K562 (cell line): ENCODE results near the gene RELL2. TPM values are rescaled to one million over a fixed set of nuclear protein-coding genes. Genes with fewer than 3 reads are reported as not detected.

ENCODE experiments used
- GABPB2 ChIP-seq: fragments of 250-450 bp; sonication (Bioruptor Pico); conservative IDR thresholded peaks from 2 replicates; pipeline ENCODE4 v1.5.1; 2021; ENCODE audit warnings: mild to moderate bottlenecking
- RBM22 ChIP-seq: fragments of 200-400 bp; formaldehyde crosslinking; IDR thresholded peaks from 2 replicates; pipeline ENCODE4 v1.6.1; 2018; ENCODE audit warnings: low read length, low read depth; ENCODE audit not compliant: poor library complexity, severe bottlenecking
- ZNF184 ChIP-seq: sonication (generic); formaldehyde crosslinking; IDR thresholded peaks from 2 replicates; pipeline ENCODE4 v1.5.0; 2020; ENCODE audit warnings: missing genetic modification reagents
- polyA plus RNA-seq, 8 experiments: library from polyadenylated mRNA; depleted of rRNA in 4 of 8; stranded (reverse) in 5 of 8; unstranded in 3 of 8; fragments of >200 nt; fragmentation: Nextera tagmentation in 2 of 8; fragmentation: Illumina TruSeq in 1 of 8; extraction: Ambion mirVana in 2 of 8; extraction: Trizol in 1 of 8; gene quantifications; 2 replicates each; pipeline versions ENCODE4 v1.2.1 to v1.2.3, GENCODE V29; 2011 to 2014; ENCODE audit warnings: inconsistent platforms in 1 of 8, missing spikeins in 1 of 8
- total RNA-seq, 7 experiments: library from RNA; depleted of rRNA in 6 of 7; stranded (reverse); fragments of >200 nt in 6 of 7; fragmentation: Illumina TruSeq in 2 of 7; extraction: Trizol in 2 of 7; gene quantifications; 2 replicates each; pipeline versions ENCODE4 v1.2.1 to v1.2.3, GENCODE V29; 2011 to 2021; ENCODE audit warnings: low replicate concordance in 1 of 7
- TF ChIP-seq, protein P1 (sequence below): fragments of 450-650 bp; IDR thresholded peaks from 2 replicates; pipeline ENCODE4 v1.6.1; 2017; ENCODE audit warnings: mild to moderate bottlenecking, moderate library complexity
- TF ChIP-seq, protein P2 (sequence below): fragments of 250-450 bp; sonication (Bioruptor Pico); IDR thresholded peaks from 2 replicates; pipeline ENCODE4 v1.8.0; 2022; ENCODE audit warnings: inconsistent platforms
- TF ChIP-seq, protein P3 (sequence below), 2 experiments: fragments of 450-650 bp; IDR thresholded peaks; 2 replicates each; pipeline ENCODE4 v1.6.1; 2018; ENCODE audit warnings: mild to moderate bottlenecking in 2 of 2, low read depth in 1 of 2; ENCODE audit not compliant: partially characterized antibody in 2 of 2
- TF ChIP-seq, protein P4 (sequence below): fragments of 200-800 bp; sonication (Bioruptor generic); IDR thresholded peaks from 2 replicates; pipeline ENCODE4 v1.6.1; 2016; ENCODE audit warnings: missing genetic modification characterization, missing compliant biosample characterization

Gene RELL2
- total and polyA plus RNA-seq, 9 of the 15 experiments (the other 6 are each of a cell fraction or from before 2014, with no cell fraction given) = 0.06 to 36.0 (median 14.3) TPM

DNA sequence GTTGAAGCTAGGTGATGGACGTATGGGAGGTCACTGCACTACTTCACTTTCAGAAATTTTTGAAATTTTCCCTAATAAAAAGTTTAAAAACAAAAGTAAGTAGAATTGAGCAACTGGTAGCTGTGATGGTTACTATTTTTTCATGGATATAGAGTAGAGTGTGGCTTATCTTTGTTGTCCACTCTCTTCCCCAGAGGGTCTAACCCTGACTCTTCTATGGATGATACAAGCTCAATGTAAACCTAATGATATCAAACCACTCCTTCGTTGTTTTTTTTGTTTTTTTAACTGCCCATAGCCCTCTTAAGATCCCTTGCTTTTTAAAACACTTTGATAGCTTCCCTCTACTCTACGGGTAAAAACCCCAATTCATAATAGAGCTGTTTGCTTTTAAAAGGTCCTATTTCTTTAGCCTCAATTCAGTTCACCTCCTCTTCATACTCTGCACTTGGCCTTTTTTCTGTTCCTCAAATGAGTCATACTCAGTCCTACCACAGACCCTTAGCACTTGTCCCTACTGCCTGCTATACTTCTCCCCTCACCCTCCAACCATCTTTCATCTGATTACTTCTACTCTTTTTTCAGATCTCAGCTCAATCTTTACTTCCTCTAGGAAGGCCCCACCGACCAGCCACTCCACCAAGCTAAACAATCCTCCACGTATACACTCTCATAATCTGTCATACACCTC is 2.8 kb upstream of the RELL2 start (continued):
- TF ChIP-seq, protein P1, sequence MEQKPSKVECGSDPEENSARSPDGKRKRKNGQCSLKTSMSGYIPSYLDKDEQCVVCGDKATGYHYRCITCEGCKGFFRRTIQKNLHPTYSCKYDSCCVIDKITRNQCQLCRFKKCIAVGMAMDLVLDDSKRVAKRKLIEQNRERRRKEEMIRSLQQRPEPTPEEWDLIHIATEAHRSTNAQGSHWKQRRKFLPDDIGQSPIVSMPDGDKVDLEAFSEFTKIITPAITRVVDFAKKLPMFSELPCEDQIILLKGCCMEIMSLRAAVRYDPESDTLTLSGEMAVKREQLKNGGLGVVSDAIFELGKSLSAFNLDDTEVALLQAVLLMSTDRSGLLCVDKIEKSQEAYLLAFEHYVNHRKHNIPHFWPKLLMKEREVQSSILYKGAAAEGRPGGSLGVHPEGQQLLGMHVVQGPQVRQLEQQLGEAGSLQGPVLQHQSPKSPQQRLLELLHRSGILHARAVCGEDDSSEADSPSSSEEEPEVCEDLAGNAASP = no peak
- TF ChIP-seq, protein P2, sequence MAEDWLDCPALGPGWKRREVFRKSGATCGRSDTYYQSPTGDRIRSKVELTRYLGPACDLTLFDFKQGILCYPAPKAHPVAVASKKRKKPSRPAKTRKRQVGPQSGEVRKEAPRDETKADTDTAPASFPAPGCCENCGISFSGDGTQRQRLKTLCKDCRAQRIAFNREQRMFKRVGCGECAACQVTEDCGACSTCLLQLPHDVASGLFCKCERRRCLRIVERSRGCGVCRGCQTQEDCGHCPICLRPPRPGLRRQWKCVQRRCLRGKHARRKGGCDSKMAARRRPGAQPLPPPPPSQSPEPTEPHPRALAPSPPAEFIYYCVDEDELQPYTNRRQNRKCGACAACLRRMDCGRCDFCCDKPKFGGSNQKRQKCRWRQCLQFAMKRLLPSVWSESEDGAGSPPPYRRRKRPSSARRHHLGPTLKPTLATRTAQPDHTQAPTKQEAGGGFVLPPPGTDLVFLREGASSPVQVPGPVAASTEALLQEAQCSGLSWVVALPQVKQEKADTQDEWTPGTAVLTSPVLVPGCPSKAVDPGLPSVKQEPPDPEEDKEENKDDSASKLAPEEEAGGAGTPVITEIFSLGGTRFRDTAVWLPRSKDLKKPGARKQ = no peak
- TF ChIP-seq, protein P3, sequence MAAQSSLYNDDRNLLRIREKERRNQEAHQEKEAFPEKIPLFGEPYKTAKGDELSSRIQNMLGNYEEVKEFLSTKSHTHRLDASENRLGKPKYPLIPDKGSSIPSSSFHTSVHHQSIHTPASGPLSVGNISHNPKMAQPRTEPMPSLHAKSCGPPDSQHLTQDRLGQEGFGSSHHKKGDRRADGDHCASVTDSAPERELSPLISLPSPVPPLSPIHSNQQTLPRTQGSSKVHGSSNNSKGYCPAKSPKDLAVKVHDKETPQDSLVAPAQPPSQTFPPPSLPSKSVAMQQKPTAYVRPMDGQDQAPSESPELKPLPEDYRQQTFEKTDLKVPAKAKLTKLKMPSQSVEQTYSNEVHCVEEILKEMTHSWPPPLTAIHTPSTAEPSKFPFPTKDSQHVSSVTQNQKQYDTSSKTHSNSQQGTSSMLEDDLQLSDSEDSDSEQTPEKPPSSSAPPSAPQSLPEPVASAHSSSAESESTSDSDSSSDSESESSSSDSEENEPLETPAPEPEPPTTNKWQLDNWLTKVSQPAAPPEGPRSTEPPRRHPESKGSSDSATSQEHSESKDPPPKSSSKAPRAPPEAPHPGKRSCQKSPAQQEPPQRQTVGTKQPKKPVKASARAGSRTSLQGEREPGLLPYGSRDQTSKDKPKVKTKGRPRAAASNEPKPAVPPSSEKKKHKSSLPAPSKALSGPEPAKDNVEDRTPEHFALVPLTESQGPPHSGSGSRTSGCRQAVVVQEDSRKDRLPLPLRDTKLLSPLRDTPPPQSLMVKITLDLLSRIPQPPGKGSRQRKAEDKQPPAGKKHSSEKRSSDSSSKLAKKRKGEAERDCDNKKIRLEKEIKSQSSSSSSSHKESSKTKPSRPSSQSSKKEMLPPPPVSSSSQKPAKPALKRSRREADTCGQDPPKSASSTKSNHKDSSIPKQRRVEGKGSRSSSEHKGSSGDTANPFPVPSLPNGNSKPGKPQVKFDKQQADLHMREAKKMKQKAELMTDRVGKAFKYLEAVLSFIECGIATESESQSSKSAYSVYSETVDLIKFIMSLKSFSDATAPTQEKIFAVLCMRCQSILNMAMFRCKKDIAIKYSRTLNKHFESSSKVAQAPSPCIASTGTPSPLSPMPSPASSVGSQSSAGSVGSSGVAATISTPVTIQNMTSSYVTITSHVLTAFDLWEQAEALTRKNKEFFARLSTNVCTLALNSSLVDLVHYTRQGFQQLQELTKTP (IDR thresholded peaks at IDR 0.05; ENCODE audit: low read depth in 1 of 2, partially characterized antibody in 2 of 2) = peak in 1 of 2 experiments; percentile 40
- TF ChIP-seq ZNF184 (no peak), GABPB2 (no peak), RBM22 (no peak)
- TF ChIP-seq, protein P4, sequence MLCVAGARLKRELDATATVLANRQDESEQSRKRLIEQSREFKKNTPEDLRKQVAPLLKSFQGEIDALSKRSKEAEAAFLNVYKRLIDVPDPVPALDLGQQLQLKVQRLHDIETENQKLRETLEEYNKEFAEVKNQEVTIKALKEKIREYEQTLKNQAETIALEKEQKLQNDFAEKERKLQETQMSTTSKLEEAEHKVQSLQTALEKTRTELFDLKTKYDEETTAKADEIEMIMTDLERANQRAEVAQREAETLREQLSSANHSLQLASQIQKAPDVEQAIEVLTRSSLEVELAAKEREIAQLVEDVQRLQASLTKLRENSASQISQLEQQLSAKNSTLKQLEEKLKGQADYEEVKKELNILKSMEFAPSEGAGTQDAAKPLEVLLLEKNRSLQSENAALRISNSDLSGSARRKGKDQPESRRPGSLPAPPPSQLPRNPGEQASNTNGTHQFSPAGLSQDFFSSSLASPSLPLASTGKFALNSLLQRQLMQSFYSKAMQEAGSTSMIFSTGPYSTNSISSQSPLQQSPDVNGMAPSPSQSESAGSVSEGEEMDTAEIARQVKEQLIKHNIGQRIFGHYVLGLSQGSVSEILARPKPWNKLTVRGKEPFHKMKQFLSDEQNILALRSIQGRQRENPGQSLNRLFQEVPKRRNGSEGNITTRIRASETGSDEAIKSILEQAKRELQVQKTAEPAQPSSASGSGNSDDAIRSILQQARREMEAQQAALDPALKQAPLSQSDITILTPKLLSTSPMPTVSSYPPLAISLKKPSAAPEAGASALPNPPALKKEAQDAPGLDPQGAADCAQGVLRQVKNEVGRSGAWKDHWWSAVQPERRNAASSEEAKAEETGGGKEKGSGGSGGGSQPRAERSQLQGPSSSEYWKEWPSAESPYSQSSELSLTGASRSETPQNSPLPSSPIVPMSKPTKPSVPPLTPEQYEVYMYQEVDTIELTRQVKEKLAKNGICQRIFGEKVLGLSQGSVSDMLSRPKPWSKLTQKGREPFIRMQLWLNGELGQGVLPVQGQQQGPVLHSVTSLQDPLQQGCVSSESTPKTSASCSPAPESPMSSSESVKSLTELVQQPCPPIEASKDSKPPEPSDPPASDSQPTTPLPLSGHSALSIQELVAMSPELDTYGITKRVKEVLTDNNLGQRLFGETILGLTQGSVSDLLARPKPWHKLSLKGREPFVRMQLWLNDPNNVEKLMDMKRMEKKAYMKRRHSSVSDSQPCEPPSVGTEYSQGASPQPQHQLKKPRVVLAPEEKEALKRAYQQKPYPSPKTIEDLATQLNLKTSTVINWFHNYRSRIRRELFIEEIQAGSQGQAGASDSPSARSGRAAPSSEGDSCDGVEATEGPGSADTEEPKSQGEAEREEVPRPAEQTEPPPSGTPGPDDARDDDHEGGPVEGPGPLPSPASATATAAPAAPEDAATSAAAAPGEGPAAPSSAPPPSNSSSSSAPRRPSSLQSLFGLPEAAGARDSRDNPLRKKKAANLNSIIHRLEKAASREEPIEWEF = no peak
